Measurements from ENCODE around the gene FAM217A. TPM values are rescaled to one million over a fixed set of nuclear protein-coding genes. Genes with fewer than 3 reads are reported as not detected.
A peak's percentile ranks its signal among the peaks of the same experiment; 100 is the strongest.

FAM217A gene
- polyA plus RNA-seq, 3 donors: not detected

DNA sequence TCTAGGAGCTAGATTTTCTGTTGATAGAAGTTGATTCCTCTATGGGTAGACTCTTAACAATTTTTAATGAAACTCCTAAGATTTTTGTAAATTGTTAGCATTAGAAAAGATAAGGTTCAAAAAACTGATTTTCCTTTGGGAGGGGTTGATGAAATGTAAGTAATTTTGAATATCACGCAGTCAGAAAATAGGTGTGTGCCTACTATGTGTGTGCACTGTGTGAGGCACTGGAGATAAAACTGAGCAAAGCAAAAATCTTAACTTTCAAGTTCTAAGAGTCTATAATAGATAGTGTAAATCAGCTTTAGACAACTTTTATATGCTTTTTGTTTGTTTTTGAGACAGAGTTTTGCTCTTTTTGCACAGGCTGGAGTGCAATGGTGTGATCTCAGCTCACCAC lies 53.3 kb downstream of the FAM217A start:
- intact Hi-C loops (cut with micrococcal nuclease): no loop called here
- H3K4me3 Mint-ChIP-seq: no peak overlapping the region

DNA sequence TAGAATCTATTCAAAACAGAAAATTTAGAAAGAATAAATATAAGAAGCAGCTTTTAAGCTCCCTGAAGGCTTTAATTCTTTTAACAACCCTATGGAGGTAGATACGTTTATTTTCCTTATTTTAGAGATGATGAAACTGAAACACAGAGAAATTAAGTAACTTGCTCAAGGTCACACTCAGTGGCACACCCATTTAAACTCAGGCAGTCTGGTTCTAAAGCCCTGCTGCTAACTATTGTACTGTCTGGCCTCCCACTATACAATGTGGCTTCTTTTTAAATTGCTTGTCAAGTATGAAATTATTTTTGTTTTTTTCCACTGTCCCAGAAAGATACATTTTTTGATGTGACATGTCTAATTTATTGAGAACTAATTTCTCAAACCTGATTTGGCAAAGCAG lies 55.7 kb downstream of the FAM217A start:
- Histone ChIP-seq H2AFZ (ENCODE audit: insufficient read depth, low read depth, low read length, poor library complexity, severe bottlenecking) (no peak overlapping the region), H3K4me3 (replicated peaks in 1 of 3; ENCODE audit: low read depth in 2 of 3, low read length in 3 of 3) (peak overlapping the region in 1 of 3 experiments; percentile 81), H3K27me3 (ENCODE audit: control insufficient read depth in 2 of 2, insufficient read depth in 2 of 2, low read length in 2 of 2) (no peaks in the 10 kb centered on the region), H3K9me3 (replicated peaks in 1 of 2; ENCODE audit: control insufficient read depth in 1 of 2, insufficient read depth in 1 of 2, low read length in 2 of 2) (no peaks in the 10 kb centered on the region), H3K4me1 (ENCODE audit: control insufficient read depth in 1 of 2, insufficient read depth in 2 of 2, low read length in 2 of 2) (peaks cover 48 to 49% of the 10 kb centered on the region in 2 donors), H3K4me2 (replicated peaks; ENCODE audit: extremely low read depth, low read length, poor library complexity, severe bottlenecking) (peak overlapping the region; percentile 70), H4K20me1 (ENCODE audit: insufficient read depth, low read length) (peaks cover 66% of the 10 kb centered on the region), H3K36me3 (replicated peaks in 1 of 2; ENCODE audit: control insufficient read depth in 1 of 2, insufficient read depth in 2 of 2, low read length in 2 of 2) (peaks cover 4 to 7% of the 10 kb centered on the region in 2 donors), H3K9ac (ENCODE audit: insufficient read depth, low read length, poor library complexity, severe bottlenecking) (no peak overlapping the region), H3K79me2 (ENCODE audit: insufficient read depth, low read length) (peaks cover 82% of the 10 kb centered on the region), H3K27ac (ENCODE audit: low read depth in 1 of 2, low read length in 2 of 2) (peak overlapping the region in 1 of 2 donors; percentile 90)
- no peaks in the 10 kb centered on the region for H3K27me3 Mint-ChIP-seq (ENCODE audit: low read depth in 3 of 3)
- peak overlapping the region; percentile 20 to 35 for H3K4me3 Mint-ChIP-seq
- no CpG with 5 or more reads among the region's 1 CpG for WGBS (ENCODE audit: insufficient coverage)
- DNase-seq: peak in 1 of 3 donors; percentile 33
- TF ChIP-seq, protein P1, sequence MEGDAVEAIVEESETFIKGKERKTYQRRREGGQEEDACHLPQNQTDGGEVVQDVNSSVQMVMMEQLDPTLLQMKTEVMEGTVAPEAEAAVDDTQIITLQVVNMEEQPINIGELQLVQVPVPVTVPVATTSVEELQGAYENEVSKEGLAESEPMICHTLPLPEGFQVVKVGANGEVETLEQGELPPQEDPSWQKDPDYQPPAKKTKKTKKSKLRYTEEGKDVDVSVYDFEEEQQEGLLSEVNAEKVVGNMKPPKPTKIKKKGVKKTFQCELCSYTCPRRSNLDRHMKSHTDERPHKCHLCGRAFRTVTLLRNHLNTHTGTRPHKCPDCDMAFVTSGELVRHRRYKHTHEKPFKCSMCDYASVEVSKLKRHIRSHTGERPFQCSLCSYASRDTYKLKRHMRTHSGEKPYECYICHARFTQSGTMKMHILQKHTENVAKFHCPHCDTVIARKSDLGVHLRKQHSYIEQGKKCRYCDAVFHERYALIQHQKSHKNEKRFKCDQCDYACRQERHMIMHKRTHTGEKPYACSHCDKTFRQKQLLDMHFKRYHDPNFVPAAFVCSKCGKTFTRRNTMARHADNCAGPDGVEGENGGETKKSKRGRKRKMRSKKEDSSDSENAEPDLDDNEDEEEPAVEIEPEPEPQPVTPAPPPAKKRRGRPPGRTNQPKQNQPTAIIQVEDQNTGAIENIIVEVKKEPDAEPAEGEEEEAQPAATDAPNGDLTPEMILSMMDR (IDR thresholded peaks at IDR 0.05): no peak
- peaks cover 0 to 6% (median 0%) of the 10 kb centered on the region in 7 donors for H3K9me3 Mint-ChIP-seq
- peaks cover 7 to 9% of the 10 kb centered on the region in 2 donors for H3K36me3 Mint-ChIP-seq
- H3K4me1 Mint-ChIP-seq: peaks cover 65% of the 10 kb centered on the region
- intact Hi-C loops (cut with micrococcal nuclease): loop anchor here (5.0 kb wide), 1 partner anchor 114 kb away; the partner anchor contains the start of gene ECI2 (in 2 of the 2)
- H3K27ac Mint-ChIP-seq: peak overlapping the region in 6 of 7 donors; percentile 6 to 98 (median 86)

More for the DNA sequence above, 53.3 kb downstream of the FAM217A start:
- Histone ChIP-seq H3K4me3 (replicated peaks in 1 of 3; ENCODE audit: low read depth in 2 of 3, low read length in 3 of 3) (no peak overlapping the region), H3K27ac (ENCODE audit: low read depth in 1 of 2, low read length in 2 of 2) (no peak overlapping the region), H3K9ac (ENCODE audit: insufficient read depth, low read length, poor library complexity, severe bottlenecking) (no peak overlapping the region), H3K4me2 (replicated peaks; ENCODE audit: extremely low read depth, low read length, poor library complexity, severe bottlenecking) (no peak overlapping the region), H3K36me3 (replicated peaks in 1 of 2; ENCODE audit: control insufficient read depth in 1 of 2, insufficient read depth in 2 of 2, low read length in 2 of 2) (peaks cover 4 to 13% of the 10 kb centered on the region in 2 donors), H3K79me2 (ENCODE audit: insufficient read depth, low read length) (peaks cover 98% of the 10 kb centered on the region), H4K20me1 (ENCODE audit: insufficient read depth, low read length) (peaks cover 90% of the 10 kb centered on the region), H3K4me1 (ENCODE audit: control insufficient read depth in 1 of 2, insufficient read depth in 2 of 2, low read length in 2 of 2) (peaks cover 32 to 46% of the 10 kb centered on the region in 2 donors), H3K27me3 (ENCODE audit: control insufficient read depth in 2 of 2, insufficient read depth in 2 of 2, low read length in 2 of 2) (no peaks in the 10 kb centered on the region), H3K9me3 (replicated peaks in 1 of 2; ENCODE audit: control insufficient read depth in 1 of 2, insufficient read depth in 1 of 2, low read length in 2 of 2) (no peaks in the 10 kb centered on the region), H2AFZ (ENCODE audit: insufficient read depth, low read depth, low read length, poor library complexity, severe bottlenecking) (no peak overlapping the region)
- Mint-ChIP-seq H3K4me1 (peaks cover 64% of the 10 kb centered on the region), H3K9me3 (peaks cover 0 to 8% (median 0%) of the 10 kb centered on the region in 7 donors), H3K27ac (peak overlapping the region in 1 of 7 donors; percentile 32), H3K27me3 (ENCODE audit: low read depth in 3 of 3) (no peaks in the 10 kb centered on the region), H3K36me3 (peaks cover 15 to 25% of the 10 kb centered on the region in 2 donors)
- no peak for DNase-seq
- WGBS (ENCODE audit: insufficient coverage): 100% methylated on average over 1 of the region's 1 CpG
- TF ChIP-seq, protein P1 (IDR thresholded peaks at IDR 0.05): no peak

Measured in CD14-positive monocyte (primary cell).